Skeletal muscle cell (primary cell): ENCODE data around the gene TP53TG3F.
"Not testable (repeated sequence)": the region's sequence is repeated elsewhere in the genome, so short reads cannot be mapped to it uniquely, and the experiment has no call there.

Experiments
- DNase-seq: peaks from one replicate; pipeline ENCODE4 v3.0.0-alpha.2; 2010; ENCODE audit warnings: low read depth
- H3K4me3 ChIP-seq: 2 replicates; pipeline ENCODE4 v1.5.1; 2011; ENCODE audit warnings: low read depth, mild to moderate bottlenecking, control low read depth, low read length, moderate library complexity

The TP53TG3F gene

GRCh38 chr16:33459312-33459711 is at the start of gene TP53TG3F:
Gene TP53TG3F, plus strand, starts transcription at chr16:33459612. Its CDS starts 68 bp downstream, at chr16:33459680.
- not testable (repeated sequence) for DNase-seq, H3K4me3 ChIP-seq

- not testable (repeated sequence) for H3K4me3 ChIP-seq, DNase-seq
These were observed 32.2 kb downstream of the TP53TG3F start for GRCh38 chr16:33491611-33492010.

GRCh38 chr16:33507231-33507630 is 47.8 kb downstream of the TP53TG3F start:
- DNase-seq, H3K4me3 ChIP-seq: not testable (repeated sequence)

- DNase-seq, H3K4me3 ChIP-seq: not testable (repeated sequence)
These were observed 49.7 kb downstream of the TP53TG3F start for GRCh38 chr16:33509070-33509469.

GRCh38 chr16:33509906-33510305 is 50.5 kb downstream of the TP53TG3F start:
- not testable (repeated sequence) for DNase-seq

More at GRCh38 chr16:33509906-33510305, 50.5 kb downstream of the TP53TG3F start:
- not testable (repeated sequence) for H3K4me3 ChIP-seq
